ENCODE data around the gene COMMD9. TPM values are rescaled to one million over a fixed set of nuclear protein-coding genes. Genes with fewer than 3 reads are reported as not detected.

COMMD9 gene
- total RNA-seq, 1 donor from 2014 or later = 69.0 TPM

DNA sequence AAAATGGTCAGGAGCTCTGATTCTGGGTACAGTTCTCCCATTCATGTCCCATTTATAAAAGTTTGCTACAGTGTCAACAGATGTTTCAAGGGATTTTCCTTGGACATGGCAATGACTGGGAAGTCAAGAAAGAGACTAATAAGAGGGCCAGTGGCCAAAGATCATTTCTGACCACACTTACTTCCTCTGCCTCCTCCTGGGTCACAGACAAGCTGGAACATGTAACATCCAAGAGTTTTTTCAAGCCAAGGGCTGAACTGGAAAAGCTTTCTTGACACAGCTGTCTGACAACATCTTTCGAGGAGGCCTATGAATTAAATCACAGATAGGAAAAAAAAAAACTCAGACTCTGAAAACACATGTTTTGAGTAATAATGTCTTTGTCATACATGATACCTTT, 8.7 kb downstream of the COMMD9 start:
- Mint-ChIP-seq H3K4me3 (no peak overlapping the region), H3K27me3 (no peaks in the 10 kb centered on the region), H3K27ac (no peak overlapping the region), H3K4me1 (ENCODE audit: unreplicated experiment) (peaks cover 18% of the 10 kb centered on the region), H3K9me3 (peaks cover 6% of the 10 kb centered on the region), H3K36me3 (peaks cover 4% of the 10 kb centered on the region)
- no peak for DNase-seq (ENCODE audit: extremely low spot score, unreplicated experiment)
- no peak for TF ChIP-seq CTCF (conservative IDR thresholded peaks at IDR 0.05)

GRCh38 chr11:36278531-36279282, 10.5 kb downstream of the COMMD9 start:
- Mint-ChIP-seq H3K36me3 (peaks cover 7% of the 10 kb centered on the region), H3K4me3 (peak overlapping the region; percentile 14), H3K9me3 (peaks cover 6% of the 10 kb centered on the region), H3K4me1 (ENCODE audit: unreplicated experiment) (peaks cover 18% of the 10 kb centered on the region), H3K27ac (no peak overlapping the region), H3K27me3 (no peaks in the 10 kb centered on the region)
- no peak for DNase-seq (ENCODE audit: extremely low spot score, unreplicated experiment)
- TF ChIP-seq CTCF (conservative IDR thresholded peaks at IDR 0.05) = peak; percentile 60

DNA sequence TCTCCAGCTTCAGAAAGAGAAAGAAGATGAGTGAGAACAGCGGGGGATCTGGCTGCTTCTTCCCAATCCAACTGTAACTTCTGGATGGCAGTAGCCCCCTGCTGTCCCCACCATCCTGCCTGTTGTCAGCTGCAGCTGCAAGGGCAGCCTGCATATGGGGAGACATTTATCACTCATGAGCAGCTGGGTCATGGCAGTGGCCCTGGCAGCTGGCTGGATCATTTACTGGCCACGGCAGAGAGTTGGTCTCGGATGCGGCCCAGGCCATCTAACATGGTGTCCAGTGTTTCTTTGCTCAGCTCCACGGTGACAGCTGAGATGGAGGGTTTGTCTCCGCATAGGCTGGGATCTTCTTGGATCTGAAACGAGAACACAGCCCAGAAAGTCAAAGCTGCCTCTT, 14.8 kb downstream of the COMMD9 start:
- no peak for TF ChIP-seq CTCF (conservative IDR thresholded peaks at IDR 0.05)
- peaks cover 30% of the 10 kb centered on the region for H3K36me3 Mint-ChIP-seq
- H3K4me3 Mint-ChIP-seq = no peak overlapping the region
- H3K27me3 Mint-ChIP-seq = no peaks in the 10 kb centered on the region
- H3K9me3 Mint-ChIP-seq = no peaks in the 10 kb centered on the region
- peaks cover 15% of the 10 kb centered on the region for H3K4me1 Mint-ChIP-seq (ENCODE audit: unreplicated experiment)
- no peak overlapping the region for H3K27ac Mint-ChIP-seq
- no peak for DNase-seq (ENCODE audit: extremely low spot score, unreplicated experiment)

- Mint-ChIP-seq H3K4me3 (no peak overlapping the region), H3K36me3 (peaks cover 30% of the 10 kb centered on the region), H3K4me1 (ENCODE audit: unreplicated experiment) (peaks cover 7% of the 10 kb centered on the region), H3K27me3 (no peaks in the 10 kb centered on the region), H3K9me3 (no peaks in the 10 kb centered on the region), H3K27ac (no peak overlapping the region)
- no peak for DNase-seq (ENCODE audit: extremely low spot score, unreplicated experiment)
- TF ChIP-seq CTCF (conservative IDR thresholded peaks at IDR 0.05) = no peak
These were observed 16.1 kb downstream of the COMMD9 start for GRCh38 chr11:36273110-36273509.

DNA sequence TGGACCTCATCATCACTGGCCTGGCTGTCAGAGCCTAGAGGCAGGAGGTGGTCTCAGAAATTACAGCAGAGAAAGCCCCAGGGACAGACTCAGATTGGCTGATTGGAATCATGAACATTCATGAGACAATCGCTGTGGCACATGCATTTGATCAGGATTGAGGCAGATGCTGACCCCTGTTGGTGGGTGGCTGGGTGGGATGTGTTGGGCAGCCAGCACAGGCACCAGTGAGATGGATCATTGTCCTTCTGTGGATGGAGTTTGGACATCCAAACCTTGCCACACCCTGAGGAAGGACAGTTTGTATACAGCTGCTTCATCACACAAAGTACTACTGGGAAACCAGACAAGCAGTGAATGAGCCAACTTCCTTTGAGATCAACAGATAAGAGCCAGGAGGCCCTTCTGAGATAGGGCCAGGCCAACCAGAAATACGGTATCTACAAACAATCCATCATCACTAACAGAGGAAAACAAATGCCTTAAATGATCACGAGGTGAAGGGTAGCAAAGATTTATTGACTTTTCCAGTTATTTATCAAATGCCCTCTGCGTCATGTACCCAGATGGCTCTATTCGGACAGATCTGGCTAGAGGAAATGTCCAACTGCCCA, 17.3 kb downstream of the COMMD9 start:
- Mint-ChIP-seq H3K27me3 (peaks cover 4% of the 10 kb centered on the region), H3K36me3 (peaks cover 28% of the 10 kb centered on the region), H3K27ac (no peak overlapping the region), H3K4me3 (no peak overlapping the region), H3K9me3 (no peaks in the 10 kb centered on the region), H3K4me1 (ENCODE audit: unreplicated experiment) (no peaks in the 10 kb centered on the region)
- no peak for DNase-seq (ENCODE audit: extremely low spot score, unreplicated experiment)
- no peak for TF ChIP-seq CTCF (conservative IDR thresholded peaks at IDR 0.05)

Data from type B pancreatic cell (in vitro differentiated cells).